Kidney epithelial cell (primary cell): ENCODE measurements around the gene LHX6. TPM values are rescaled to one million over a fixed set of nuclear protein-coding genes. Genes with fewer than 3 reads are reported as not detected.
A peak's percentile ranks its signal among the peaks of the same experiment; 100 is the strongest.

ENCODE experiments used
- DNase-seq: peaks from one replicate; pipeline ENCODE4 v3.0.0-alpha.2; 2010; ENCODE audit warnings: low read depth
- H3K27me3 ChIP-seq: 2 replicates; pipeline ENCODE4 v1.6.0; 2011; ENCODE audit warnings: low read length; ENCODE audit not compliant: control insufficient read depth, insufficient read depth
- H3K36me3 ChIP-seq: 2 replicates; pipeline ENCODE4 v1.5.1; 2011; ENCODE audit warnings: low read length; ENCODE audit not compliant: control insufficient read depth, insufficient read depth
- H3K4me3 ChIP-seq: 2 replicates; pipeline ENCODE4 v1.5.1; 2011; ENCODE audit warnings: low read depth, mild to moderate bottlenecking, control low read depth, low read length
- CTCF ChIP-seq: IDR thresholded peaks from 2 replicates; pipeline ENCODE4 v1.5.1; 2011; ENCODE audit warnings: mild to moderate bottlenecking, moderate library complexity, low read length, control low read depth, inconsistent platforms; ENCODE audit not compliant: insufficient read depth, poor library complexity, severe bottlenecking
- total RNA-seq: library from RNA; depleted of rRNA; stranded (reverse); fragments of >200 nt; gene quantifications from 2 replicates; pipeline ENCODE4 v1.2.3, GENCODE V29; 2015

The LHX6 gene
- total RNA-seq, 1 donor from 2014 or later, result 0.84 TPM

- DNase-seq, result no peak
- no peaks in the 10 kb centered on the region for H3K36me3 ChIP-seq
- H3K27me3 ChIP-seq, result peaks cover 93% of the 10 kb centered on the region
- no peak for TF ChIP-seq CTCF
- H3K4me3 ChIP-seq, result no peak overlapping the region
Observed at GRCh38 chr9:122216138-122216797, 12.5 kb downstream of the LHX6 start.

GRCh38 chr9:122215663-122216062, 13.1 kb downstream of the LHX6 start:
- peaks cover 90% of the 10 kb centered on the region for H3K27me3 ChIP-seq

GRCh38 chr9:122214507-122214906, 14.2 kb downstream of the LHX6 start:
- no peak for DNase-seq
- no peak for TF ChIP-seq CTCF
- Histone ChIP-seq H3K4me3 (no peak overlapping the region), H3K27me3 (peaks cover 83% of the 10 kb centered on the region), H3K36me3 (no peaks in the 10 kb centered on the region)

More at GRCh38 chr9:122215663-122216062, 13.1 kb downstream of the LHX6 start:
- no peak overlapping the region for H3K4me3 ChIP-seq
- DNase-seq, result no peak
- H3K36me3 ChIP-seq, result no peaks in the 10 kb centered on the region
- no peak for TF ChIP-seq CTCF

- DNase-seq, result no peak
- Histone ChIP-seq H3K36me3 (no peaks in the 10 kb centered on the region), H3K27me3 (peaks cover 79% of the 10 kb centered on the region), H3K4me3 (peak overlapping the region; percentile 8)
- no peak for TF ChIP-seq CTCF
Observed at GRCh38 chr9:122213589-122214413, 15.0 kb downstream of the LHX6 start.

- Histone ChIP-seq H3K4me3 (no peak overlapping the region), H3K36me3 (no peaks in the 10 kb centered on the region), H3K27me3 (peaks cover 72% of the 10 kb centered on the region)
- no peak for DNase-seq
- no peak for TF ChIP-seq CTCF
Observed at GRCh38 chr9:122213102-122213588, 15.6 kb downstream of the LHX6 start.
